GM18909 (cell line): ENCODE data around the gene POU6F2.

ENCODE experiments used
- ATAC-seq: cut with Tn5 transposase; IDR thresholded peaks from one replicate; pipeline ENCODE4 v1.9.1; 2021; ENCODE audit warnings: mild to moderate bottlenecking; ENCODE audit not compliant: unreplicated experiment, poor library complexity

The POU6F2 gene

DNA sequence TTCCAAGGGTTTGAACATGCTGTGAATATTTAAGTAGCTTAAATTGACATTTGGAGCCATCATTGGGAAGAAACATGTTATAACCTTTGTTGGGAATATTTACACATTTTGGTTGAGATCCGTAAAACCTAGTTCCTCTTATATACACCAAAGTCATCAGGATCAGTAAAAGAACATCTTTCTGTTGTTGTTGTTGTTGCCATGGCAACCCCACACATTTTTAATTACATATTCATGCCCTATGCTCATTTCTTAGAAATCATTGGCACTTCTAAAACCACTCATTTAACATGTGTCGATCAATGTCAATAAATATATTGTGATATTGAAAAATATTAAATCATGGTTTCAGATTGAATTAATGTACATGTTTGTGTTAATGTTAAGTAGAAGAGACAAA lies 122.6 kb downstream of the POU6F2 start:
- no peak for ATAC-seq

DNA sequence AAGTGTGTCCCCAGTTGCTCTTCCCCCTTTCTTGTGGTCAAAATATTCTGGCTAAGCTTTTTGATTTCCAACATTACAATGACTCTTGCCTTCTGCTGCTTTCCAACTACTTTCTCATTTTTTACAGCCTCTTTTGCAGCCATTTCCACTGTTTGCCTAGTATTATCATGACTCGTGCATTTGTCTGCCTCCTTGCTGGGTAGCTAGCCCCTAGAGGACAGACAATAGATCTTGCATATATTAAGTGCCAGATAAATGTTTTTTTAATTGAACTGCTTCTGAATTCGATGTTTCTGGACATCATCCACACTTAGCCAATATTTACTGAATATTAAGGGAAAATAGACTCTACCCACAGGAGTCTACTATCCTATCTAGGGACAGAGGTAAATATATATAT lies 124.5 kb downstream of the POU6F2 start:
- ATAC-seq = no peak

DNA sequence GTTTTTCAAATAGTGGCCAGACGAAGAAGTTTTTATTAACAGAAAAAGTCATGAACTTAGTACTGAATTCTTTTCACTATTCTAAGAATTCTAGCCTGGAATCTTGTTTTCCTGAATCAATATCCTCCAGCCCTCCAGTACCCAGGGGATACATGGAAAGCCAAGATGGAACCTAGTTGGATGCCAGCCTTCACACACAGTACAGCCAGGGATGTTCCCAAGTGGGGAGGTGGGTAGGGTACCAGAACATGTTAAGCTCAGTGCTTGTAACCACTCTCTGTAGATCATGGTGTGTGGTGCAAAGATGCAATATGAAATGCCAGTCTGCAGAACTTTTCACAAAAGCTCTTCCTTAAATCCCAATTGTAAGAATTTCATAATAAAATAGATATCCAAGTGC lies 128.0 kb downstream of the POU6F2 start:
- no peak for ATAC-seq

DNA sequence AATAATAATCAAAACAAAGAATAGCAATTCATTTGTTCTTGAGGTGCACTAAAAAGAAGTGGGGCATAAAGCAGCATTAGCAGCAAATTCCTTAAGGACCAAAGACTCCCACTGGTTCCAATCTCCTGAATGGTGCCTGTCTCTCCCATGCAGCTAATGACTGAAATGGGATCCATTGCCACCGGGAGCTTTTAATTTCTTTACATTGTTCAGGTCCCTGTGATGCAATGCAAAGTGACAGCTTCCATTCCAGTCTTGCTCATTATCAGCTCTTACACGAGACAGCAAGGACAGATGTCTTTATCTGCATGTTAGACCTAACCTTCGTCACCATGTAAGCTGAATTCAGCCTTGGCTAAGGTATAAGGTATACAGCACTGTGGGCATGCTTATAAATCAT lies 148.1 kb downstream of the POU6F2 start:
- no peak for ATAC-seq

DNA sequence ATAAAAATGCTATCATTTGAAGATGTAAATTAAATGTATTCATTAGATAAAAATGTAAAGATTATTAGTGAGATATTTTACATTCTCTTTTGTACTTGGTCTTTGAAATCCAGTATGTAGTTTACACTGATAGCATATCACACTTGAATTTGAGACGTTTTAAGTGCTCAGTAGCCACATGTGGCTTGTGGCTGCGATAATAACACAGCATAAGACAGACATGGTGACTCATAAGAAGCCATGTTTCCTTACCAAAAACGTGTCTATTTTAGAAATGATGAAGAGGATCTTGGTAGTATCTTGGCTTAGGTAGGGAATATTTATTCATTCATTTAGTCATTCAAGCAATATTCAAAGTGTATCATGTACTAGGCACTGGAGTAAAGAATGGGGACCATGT lies 149.3 kb downstream of the POU6F2 start:
- ATAC-seq = no peak

DNA sequence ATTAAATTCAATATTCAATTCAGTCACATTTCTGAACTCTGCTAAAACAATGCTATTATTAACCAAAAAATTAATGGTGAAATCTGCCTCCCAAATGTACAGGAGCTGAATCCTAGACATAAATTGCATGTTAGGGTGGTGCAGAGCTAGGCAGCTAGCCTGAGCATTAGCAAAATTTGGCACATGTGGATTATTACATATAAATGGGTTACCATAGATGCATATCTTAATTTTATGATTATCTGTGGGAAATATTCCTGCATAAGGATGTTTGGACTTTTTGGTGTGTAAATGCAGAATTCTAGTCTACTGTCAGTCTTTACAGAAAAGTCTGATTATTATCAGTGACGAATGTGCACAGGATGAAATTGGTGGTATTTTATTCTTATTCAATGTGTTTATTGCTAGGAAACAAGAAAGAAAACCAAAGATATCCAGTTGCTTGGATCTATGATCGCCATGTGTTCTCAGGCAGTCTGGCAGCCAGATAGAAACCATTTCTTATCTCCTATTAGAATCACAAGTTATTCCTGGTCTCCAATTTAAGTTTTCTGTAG lies 150.7 kb downstream of the POU6F2 start:
- no peak for ATAC-seq

DNA sequence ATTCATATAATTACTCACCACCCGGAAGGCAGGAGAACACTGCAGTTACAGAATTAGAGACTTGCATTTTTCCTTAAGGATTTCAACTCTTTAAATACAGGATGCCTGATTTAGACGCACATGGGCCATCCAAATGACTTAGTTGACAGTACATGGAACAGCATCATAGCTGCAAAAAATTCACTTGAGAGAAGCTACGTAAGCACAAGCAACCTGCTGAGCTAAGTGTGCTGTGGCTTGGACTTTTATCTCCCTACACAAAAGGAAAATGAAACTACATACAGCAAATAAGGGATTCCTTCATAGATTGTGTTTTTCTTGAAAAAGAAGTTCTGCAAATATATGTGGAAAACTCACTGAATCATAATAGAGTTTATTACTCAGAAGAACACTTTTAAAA lies 152.6 kb downstream of the POU6F2 start:
- ATAC-seq = no peak

DNA sequence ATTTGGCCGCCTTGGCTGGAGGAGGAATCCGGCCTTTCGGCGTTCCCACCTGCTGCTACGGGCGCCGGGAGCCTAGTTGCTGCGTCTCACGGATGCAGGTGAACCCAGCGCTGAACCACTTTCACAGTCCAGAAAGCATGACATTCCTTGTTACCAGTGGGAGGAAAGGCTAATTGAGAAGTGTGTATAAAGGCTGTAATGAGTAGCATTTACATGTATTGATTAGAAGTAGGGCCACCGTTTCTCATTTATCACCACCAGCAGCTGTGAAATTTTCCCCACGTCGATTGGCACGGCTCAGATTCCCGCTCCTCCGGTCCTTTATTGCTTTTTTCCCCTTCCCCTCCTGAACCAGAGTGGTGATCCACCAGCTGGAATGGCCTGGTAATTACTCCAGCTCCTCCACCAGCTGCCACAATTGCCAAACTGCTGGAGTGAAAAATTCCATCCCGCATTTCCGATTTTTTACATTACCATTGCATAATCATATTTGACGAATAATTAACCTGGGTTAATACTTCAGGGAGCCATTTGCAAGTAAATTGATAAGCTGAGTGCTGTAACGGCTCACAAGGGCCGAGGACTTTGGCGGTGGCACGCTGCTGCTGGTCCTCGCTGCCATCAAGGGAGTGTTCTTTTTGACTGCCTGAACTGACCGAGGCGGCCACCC lies 153.3 kb downstream of the POU6F2 start:
- ATAC-seq = no peak

DNA sequence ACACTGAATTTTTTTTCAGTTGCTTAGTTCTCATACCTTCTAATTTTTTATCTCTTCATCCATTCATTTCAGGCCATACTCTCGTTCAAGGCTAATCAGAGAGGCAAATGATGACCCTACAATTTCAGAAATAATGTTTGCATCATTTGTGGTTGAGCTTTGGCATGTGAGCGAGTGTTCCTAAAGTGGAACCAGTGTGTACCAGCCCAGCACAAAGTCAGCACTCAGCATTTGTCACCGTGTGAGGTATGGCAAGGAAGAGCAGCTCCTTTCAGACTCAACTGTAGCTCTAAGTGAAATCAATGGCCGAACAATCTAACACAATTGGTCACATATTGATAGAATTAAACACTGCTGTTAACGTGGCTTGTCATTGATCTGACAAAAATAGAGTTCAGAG lies 154.6 kb downstream of the POU6F2 start:
- no peak for ATAC-seq

DNA sequence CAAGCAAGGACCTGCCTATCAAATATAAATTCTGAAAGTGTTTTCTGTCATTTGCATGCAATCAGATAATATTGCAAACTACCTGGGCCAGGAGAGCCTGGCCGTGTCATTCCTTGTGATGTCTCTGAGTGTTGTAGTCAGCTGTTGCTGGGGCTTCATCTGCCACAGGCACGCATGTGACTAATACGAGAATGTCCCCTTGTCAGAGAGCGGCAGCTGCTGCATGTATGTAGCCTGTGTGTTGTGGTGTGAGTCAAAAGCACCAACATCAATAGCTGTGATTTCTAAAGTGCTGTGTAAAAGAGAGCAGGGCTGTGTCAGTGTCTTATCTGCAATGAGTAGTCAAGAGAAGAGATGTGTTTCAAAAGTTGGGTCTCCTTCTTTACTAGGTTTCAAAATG lies 155.4 kb downstream of the POU6F2 start:
- ATAC-seq = no peak

DNA sequence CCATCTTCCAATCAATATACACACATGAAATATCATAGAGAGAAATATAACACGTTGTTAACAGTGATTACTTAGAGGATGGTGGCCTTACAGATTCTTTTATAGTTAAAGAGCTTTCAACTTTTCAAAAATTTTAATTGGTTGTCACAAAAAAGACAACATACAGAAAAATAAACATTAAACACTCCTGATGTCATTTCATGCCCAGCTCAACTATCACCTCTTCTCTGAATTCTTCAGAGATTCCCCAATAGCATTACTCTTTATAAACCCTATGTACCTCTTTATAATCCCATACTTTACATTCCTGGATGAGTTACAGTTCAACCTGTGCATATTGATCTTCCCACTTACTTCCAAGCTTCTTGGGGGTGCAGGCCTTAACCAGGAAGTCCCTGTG lies 159.8 kb downstream of the POU6F2 start:
- ATAC-seq = no peak

DNA sequence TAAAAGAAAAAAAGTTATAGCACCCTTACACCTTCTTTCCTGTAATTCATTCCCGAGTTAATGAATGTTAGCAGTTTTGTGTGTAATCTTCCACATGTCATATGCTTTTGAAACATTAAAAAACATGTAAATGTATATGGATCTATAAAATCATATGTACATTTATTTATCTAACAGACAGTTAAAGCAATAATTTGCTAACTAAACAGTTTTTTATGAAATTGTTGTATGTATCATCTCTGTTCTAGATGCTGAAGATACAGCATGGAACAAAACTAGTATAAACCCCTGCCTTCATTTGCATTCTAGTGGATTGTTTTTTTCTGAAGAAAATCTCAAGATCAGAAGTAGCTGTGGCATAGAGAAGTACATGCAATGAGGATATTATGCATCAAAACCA lies 165.0 kb downstream of the POU6F2 start:
- no peak for ATAC-seq

DNA sequence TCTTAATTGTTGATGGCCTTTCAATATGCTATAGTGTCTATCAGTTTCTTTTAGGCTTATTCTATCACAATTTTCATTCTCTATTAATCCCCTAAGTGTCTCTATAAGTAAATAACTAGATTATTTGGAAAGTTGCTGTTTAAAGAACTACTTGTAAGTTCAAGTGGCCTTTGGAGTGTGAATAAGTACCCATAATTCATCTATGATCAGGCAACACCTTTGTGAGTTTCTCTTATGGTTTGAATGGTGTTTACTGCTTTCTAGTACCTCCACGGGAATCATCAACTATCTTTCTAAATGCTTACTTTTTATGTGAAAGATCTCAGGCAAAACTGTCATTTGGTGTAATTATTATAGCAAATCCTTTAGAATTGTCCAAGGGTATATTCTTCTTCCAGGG lies 166.7 kb downstream of the POU6F2 start:
- ATAC-seq = no peak

DNA sequence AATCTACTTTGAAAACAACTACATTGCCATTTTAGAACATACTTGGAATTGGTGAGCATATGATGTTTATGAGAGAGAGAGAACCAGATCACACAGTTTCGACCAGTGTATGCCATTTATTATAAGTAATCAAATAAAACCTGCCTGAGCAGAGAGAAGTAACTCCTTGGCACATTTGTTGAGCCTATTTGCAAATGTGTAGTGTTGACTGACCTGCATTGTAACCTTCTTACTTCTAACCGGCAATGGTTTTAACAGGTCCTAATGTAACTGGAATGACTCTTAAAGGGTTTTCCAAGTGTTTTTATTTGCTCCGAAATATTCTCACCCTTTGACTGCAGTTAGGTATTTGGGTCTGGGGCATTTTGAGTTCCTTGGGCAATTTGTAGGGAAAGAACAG lies 167.6 kb downstream of the POU6F2 start:
- ATAC-seq = no peak

DNA sequence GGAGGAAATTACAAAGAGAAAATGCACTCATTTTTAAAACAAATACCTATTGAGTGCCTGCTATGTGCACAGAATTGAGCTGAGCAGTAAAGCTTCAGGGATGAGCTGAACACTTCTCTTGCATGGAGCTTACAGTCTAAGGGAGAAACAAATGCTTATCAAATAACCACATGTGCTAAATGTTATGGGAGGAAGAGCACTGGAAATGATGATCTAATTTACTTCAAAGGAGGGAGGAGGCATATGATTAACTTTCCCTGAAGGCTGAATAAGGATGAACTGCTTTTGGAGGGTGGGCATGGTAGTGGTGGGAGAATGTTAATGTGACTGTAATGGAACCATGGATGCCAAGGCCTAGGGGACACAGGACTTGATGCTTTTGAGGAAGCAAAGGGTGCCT lies 168.2 kb downstream of the POU6F2 start:
- no peak for ATAC-seq

DNA sequence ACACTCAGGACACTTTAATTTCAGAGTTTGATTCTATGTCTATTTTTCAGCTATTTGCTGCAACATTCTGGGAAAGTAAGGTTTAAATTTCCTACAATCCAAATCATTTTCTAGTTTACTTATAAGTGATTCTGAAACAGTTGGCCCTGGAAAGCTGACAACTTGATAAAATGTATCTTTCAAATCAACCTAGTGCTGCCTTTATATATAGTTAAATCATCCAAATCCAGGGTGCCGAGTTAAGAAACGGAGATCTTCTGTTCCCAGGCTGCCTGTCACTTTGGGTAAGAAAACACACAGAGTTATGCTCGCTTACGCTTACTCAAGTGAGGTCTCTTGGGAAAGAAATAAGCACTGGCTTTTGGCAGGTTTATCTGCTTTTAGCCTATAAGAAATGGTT lies 175.0 kb downstream of the POU6F2 start:
- no peak for ATAC-seq

DNA sequence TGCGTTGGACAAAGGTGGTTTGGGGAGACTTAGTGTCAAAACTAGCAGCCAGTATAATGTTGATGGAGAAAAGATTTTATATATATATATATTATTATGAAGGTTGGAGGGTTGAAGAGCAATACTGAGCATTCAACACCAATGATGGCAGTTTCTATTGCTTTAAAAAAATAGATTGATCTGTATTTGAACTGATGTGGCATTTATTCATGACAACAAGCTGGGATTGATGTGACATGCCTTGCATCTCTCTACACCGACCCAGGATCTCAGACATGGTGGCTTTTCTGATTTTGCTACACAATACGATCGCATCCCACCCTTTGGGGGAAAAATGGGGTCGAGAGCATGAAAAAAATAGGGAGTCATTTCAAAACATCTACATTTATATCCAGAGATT lies 175.4 kb downstream of the POU6F2 start:
- ATAC-seq = no peak

DNA sequence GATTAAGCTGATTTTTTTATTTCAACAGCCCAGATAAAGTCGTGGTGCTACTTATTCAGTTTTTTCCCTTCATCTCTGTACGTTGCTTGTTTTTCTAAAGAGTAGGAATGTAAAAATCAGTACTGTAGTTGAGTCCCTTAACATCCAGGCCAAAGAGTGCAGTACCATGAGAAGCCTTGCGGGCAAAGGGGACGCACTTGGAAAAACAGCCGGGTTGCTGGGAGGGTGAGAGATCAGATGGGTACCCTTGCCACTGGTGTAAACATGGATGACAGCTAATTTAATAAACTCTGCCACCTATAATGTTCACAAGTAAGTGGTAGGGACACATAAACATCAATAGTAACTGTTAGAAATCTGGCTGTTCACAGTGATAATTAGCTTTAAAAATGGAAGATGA lies 175.9 kb downstream of the POU6F2 start:
- ATAC-seq = no peak

DNA sequence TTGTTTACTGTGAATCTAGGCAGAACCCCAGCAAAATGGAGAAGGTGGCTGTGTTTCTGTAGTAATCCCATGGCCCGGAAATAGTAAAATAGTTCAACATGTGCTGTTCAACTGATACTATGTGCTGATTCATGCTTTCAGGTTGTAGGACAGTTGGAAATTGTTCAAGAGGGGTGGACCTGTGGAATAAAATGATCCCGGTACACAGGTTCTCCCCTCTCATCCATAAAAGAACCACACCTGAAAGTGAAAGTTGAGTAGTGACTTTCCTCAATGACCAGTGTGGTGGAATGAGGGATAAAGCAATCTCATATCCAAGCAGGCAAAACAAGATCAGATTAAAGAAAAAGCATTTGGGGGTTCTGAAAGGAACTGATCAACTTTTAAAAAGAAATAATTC lies 177.1 kb downstream of the POU6F2 start:
- ATAC-seq = no peak

DNA sequence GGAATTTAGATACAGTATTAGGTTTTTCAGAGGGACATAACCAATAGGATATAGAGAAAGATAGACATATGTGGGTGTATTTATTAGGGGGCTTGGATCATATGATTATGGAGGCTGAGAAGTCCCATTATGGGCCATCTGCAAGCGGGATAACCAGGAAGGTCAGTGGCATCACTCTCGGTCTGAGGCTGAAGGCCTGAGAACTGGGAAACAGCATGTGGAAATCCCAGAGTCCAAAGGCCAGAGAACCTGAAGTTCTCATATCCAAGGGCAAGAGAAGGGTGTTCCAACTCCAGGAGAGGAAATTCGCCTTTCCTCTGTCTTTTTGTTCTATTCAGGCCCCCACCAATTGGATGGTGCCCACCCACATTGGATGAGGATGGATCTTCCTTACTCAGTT lies 180.7 kb downstream of the POU6F2 start:
- ATAC-seq = no peak

DNA sequence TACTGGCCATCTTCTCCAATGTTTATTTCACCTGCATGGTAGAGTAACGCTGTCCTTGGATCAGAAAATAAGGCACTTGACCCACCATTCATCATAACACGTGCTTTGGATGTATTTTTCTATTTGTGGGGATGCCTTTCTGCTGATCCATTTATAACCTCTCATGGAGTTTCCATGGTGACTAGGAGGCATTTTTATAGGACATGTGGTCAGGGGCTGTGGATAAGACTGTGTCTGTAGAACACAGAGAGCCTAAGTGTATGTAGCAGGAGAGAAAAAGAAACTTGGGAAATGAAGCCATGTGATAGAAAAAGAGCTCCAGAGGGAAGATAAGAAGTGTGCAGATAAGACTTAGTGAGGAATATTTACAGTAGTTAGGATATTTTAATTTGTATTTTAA lies 184.2 kb downstream of the POU6F2 start:
- no peak for ATAC-seq

DNA sequence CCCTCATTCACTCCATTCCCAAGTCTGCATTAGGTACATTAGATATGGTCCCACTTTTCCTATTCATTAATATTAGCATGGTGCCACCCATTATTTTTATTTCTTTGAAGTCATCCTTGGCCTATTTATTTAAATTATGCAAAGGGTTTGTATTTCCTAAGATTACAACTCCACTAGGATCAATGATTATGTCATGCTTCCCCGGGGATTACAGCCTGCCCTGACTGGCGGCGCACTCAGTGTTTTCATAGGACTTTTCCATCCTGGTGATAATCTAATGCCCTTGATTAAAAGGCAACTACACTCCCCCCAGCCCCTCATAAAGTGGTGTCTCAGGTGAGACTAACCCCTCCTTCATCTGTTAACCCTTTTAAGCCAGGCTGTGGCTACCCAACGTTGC lies 187.2 kb downstream of the POU6F2 start:
- no peak for ATAC-seq
